Keratinocyte (primary cell): ENCODE measurements around the gene PSMG2. TPM values are rescaled to one million over a fixed set of nuclear protein-coding genes. Genes with fewer than 3 reads are reported as not detected.

Experiments used
- DNase-seq: peaks from one replicate; pipeline ENCODE4 v3.0.0-alpha.2; 2011; ENCODE audit warnings: low read depth, missing footprints, low spot score
- FAIRE-seq: peaks from 2 replicates; lab custom pipeline; 2011; peaks lifted over from hg19 to GRCh38; lab: Jason Lieb, UNC
- H2AFZ ChIP-seq: 2 replicates; pipeline ENCODE4 v1.6.0; 2012; ENCODE audit warnings: low read length, control low read depth, inconsistent platforms; ENCODE audit not compliant: control insufficient read depth
- H3K27ac ChIP-seq: 2 replicates; pipeline ENCODE4 v1.5.1; 2011; ENCODE audit warnings: low read length; ENCODE audit not compliant: control insufficient read depth, insufficient read depth
- H3K27me3 ChIP-seq: 3 replicates; pipeline ENCODE4 v1.6.0; 2011; ENCODE audit warnings: low read length; ENCODE audit not compliant: control insufficient read depth, insufficient read depth; ENCODE audit errors: extremely low read depth
- H3K36me3 ChIP-seq, 2 experiments: 2 replicates in 1 of 2; 3 replicates in 1 of 2; pipeline ENCODE4 v1.5.1; 2011; ENCODE audit warnings: low read length in 2 of 2, mild to moderate bottlenecking in 1 of 2; ENCODE audit not compliant: control insufficient read depth in 2 of 2, insufficient read depth in 2 of 2; ENCODE audit errors: extremely low read depth in 1 of 2
- H3K4me1 ChIP-seq: 3 replicates; pipeline ENCODE4 v1.5.1; 2011; ENCODE audit warnings: low read length; ENCODE audit not compliant: control insufficient read depth, insufficient read depth; ENCODE audit errors: extremely low read depth
- H3K4me2 ChIP-seq: 3 replicates; pipeline ENCODE4 v1.6.0; 2011; ENCODE audit warnings: low read depth, low read length; ENCODE audit not compliant: control insufficient read depth, insufficient read depth; ENCODE audit errors: extremely low read depth
- H3K4me3 ChIP-seq, 3 experiments: fragments of 200-600 bp in 1 of 3; sonication (generic) in 1 of 3; 2 replicates in 2 of 3; 3 replicates in 1 of 3; pipeline ENCODE4 v1.5.1; 2011 to 2016; ENCODE audit warnings: low read length in 3 of 3, mild to moderate bottlenecking in 3 of 3, control low read depth in 2 of 3, inconsistent platforms in 1 of 3, low read depth in 1 of 3, mixed read lengths in 1 of 3, mixed run types in 1 of 3, moderate library complexity in 1 of 3; ENCODE audit not compliant: control insufficient read depth in 2 of 3, insufficient read depth in 2 of 3; ENCODE audit errors: extremely low read depth in 1 of 3
- H3K79me2 ChIP-seq: 2 replicates; pipeline ENCODE4 v1.6.0; 2012; ENCODE audit warnings: low read length; ENCODE audit not compliant: control insufficient read depth, insufficient read depth
- H3K9ac ChIP-seq: 3 replicates; pipeline ENCODE4 v1.6.0; 2011; ENCODE audit warnings: low read length; ENCODE audit not compliant: control insufficient read depth, insufficient read depth; ENCODE audit errors: extremely low read depth
- H3K9me1 ChIP-seq: 3 replicates; pipeline ENCODE4 v1.6.0; 2011; ENCODE audit warnings: low read length; ENCODE audit not compliant: control insufficient read depth, insufficient read depth; ENCODE audit errors: extremely low read depth
- H3K9me3 ChIP-seq: 2 replicates; pipeline ENCODE4 v1.5.1; 2012; ENCODE audit warnings: low read depth, low read length; ENCODE audit not compliant: control insufficient read depth
- H4K20me1 ChIP-seq: 3 replicates; pipeline ENCODE4 v1.6.0; 2011; ENCODE audit warnings: low read length; ENCODE audit not compliant: control insufficient read depth, insufficient read depth; ENCODE audit errors: extremely low read depth
- CTCF ChIP-seq, 3 experiments: IDR thresholded peaks in 1 of 3; conservative IDR thresholded peaks in 1 of 3; optimal IDR thresholded peaks in 1 of 3; 2 replicates in 2 of 3; 3 replicates in 1 of 3; pipeline versions ENCODE3 to v1.5.1; 2011; ENCODE audit warnings: low read length in 3 of 3, mild to moderate bottlenecking in 3 of 3, moderate library complexity in 2 of 3, control low read depth in 1 of 3, inconsistent platforms in 1 of 3; ENCODE audit not compliant: insufficient read depth in 2 of 3; ENCODE audit errors: extremely low read depth in 1 of 3
- EZH2 ChIP-seq: IDR thresholded peaks from one replicate; pipeline ENCODE4 v1.6.1; 2012; ENCODE audit warnings: inconsistent platforms, mild to moderate bottlenecking, low read length, moderate library complexity
- dilution Hi-C: fragments of 300-500 bp; cut with MboI; formaldehyde crosslinking; loops from one replicate; pipeline ENCODE4 v1.7.0; 2020; ENCODE audit warnings: low sequenced_read_pairs; ENCODE audit not compliant: extremely low pct_ligation_motif_present
- polyA plus RNA-seq, 5 experiments: library from polyadenylated mRNA; depleted of rRNA in 3 of 5; stranded (reverse) in 3 of 5; stranded (forward) in 1 of 5; unstranded in 1 of 5; fragments of >200 nt; gene quantifications; 1 replicate in 1 of 5; 2 replicates in 3 of 5; 3 replicates in 1 of 5; pipeline versions ENCODE4 v1.2.1 to v1.2.3, GENCODE V29; 2011 to 2012; ENCODE audit warnings: missing spikeins in 2 of 5, low read depth in 1 of 5, low replicate concordance in 1 of 5

PSMG2 gene
- polyA plus RNA-seq, 1 donor (not counting 4 experiments of a cell fraction or from before 2014, with no cell fraction given): 69.3 TPM

GRCh38 chr18:12656605-12656937 lies 46.3 kb upstream of the PSMG2 start:
- Histone ChIP-seq H3K27me3 (no peaks in the 10 kb centered on the region), H3K4me3 (peak overlapping the region; percentile 85 to 98 (median 92)), H3K4me2 (peak overlapping the region; percentile 77), H3K36me3 (no peaks in the 10 kb centered on the region), H3K9me3 (no peaks in the 10 kb centered on the region), H3K27ac (peak overlapping the region; percentile 91), H3K4me1 (peaks cover 11% of the 10 kb centered on the region), H3K9me1 (peaks cover 2% of the 10 kb centered on the region), H3K79me2 (peaks cover 48% of the 10 kb centered on the region), H3K9ac (peak overlapping the region; percentile 92), H2AFZ (peak overlapping the region; percentile 88), H4K20me1 (peaks cover 3% of the 10 kb centered on the region)
- DNase-seq: no peak
- TF ChIP-seq EZH2: no peak
- no peak for TF ChIP-seq CTCF (optimal IDR thresholded peaks at IDR 0.05 in 1 of 3, IDR thresholded peaks at IDR 0.05 in 1 of 3, conservative IDR thresholded peaks at IDR 0.05 in 1 of 3; ENCODE audit: extremely low read depth in 1 of 3, insufficient read depth in 2 of 3, low read length in 3 of 3)
- no peak for FAIRE-seq
- dilution Hi-C loops: no loop called here

- Histone ChIP-seq H2AFZ (peak overlapping the region; percentile 88), H3K27ac (peak overlapping the region; percentile 91), H3K36me3 (no peaks in the 10 kb centered on the region), H3K9ac (peak overlapping the region; percentile 92), H3K4me2 (peak overlapping the region; percentile 77), H3K9me1 (peaks cover 2% of the 10 kb centered on the region), H3K27me3 (no peaks in the 10 kb centered on the region), H3K4me3 (peak overlapping the region; percentile 85 to 98 (median 92)), H3K9me3 (no peaks in the 10 kb centered on the region), H3K4me1 (peaks cover 11% of the 10 kb centered on the region), H3K79me2 (peaks cover 43% of the 10 kb centered on the region), H4K20me1 (peaks cover 3% of the 10 kb centered on the region)
- FAIRE-seq (no peak), DNase-seq (no peak)
- dilution Hi-C loops: no loop called here
- TF ChIP-seq EZH2: no peak
- TF ChIP-seq CTCF (optimal IDR thresholded peaks at IDR 0.05 in 1 of 3, IDR thresholded peaks at IDR 0.05 in 1 of 3, conservative IDR thresholded peaks at IDR 0.05 in 1 of 3; ENCODE audit: extremely low read depth in 1 of 3, insufficient read depth in 2 of 3, low read length in 3 of 3): no peak
Measured at GRCh38 chr18:12656938-12657683, 45.7 kb upstream of the PSMG2 start.
